ENCODE results near the gene C17orf113.
"Not testable (repeated sequence)": the region's sequence is repeated elsewhere in the genome, so short reads cannot be mapped to it uniquely, and the experiment has no call there.

The C17orf113 gene

DNA sequence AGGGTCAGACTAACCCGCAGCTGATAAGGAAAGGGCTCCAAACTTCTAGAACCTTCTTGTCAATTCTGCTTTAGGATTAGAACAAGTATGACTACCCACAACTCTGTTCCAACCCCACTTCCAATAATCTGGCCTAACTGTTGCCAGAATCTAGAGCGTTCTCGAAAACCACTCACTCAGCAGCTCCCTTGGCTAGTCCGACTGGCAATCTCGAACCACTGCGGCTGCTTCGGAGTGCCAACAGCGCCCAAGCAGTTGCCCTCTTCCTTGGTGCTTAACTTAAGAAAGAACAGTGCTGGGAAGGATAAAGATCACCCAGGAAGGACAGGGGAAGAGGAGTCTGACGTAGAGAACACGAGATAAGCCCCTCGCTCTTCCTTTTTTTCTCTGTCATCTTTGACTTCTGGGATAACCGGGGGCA, 34.0 kb downstream of the C17orf113 start:
- no peak for DNase-seq

DNA sequence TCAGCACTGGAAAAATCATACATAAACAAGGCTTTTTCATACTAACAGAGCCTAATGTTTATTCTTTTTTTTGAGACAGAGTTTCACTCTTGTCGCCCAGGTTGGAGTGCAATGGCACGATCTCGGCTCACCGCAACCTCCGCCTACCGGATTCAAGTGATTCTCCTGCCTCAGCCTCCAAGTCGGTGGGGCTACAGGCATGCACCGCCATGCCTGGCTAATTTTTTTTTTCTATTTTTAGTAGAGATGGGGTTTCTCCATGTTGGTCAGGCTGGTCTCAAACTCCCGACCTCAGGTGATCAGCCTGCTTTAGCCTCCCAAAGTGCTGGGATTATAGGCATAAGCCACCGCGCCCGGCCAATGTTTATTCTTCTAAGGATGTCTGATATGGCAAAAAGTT, 36.7 kb downstream of the C17orf113 start:
- DNase-seq: not testable (repeated sequence)

GRCh38 chr17:42012363-42012762, 38.0 kb downstream of the C17orf113 start:
- not testable (repeated sequence) for DNase-seq

- DNase-seq: no peak
Observed at GRCh38 chr17:42010898-42011516, 39.4 kb downstream of the C17orf113 start.

GRCh38 chr17:42010266-42010680, 40.1 kb downstream of the C17orf113 start:
- DNase-seq: not testable (repeated sequence)

GRCh38 chr17:42009170-42009569, 41.2 kb downstream of the C17orf113 start:
- DNase-seq: no peak

DNA sequence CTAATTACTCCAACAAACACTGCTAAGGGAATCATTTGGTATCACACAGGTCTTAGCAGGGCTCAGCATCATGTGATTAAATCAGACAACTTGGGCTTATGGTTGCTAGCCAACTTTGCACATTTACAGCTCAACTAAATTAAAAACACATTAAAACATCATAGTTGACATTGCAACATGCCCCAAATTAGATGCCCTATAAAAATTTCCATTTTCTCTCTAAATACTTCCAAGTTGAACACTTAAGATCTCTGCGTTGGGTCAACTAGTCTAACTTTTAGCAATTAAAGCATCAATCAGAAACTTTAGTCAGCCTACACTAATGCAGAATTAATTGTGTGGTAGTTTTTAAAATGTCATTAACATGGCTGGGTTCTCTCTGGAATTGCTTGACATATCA, 45.2 kb downstream of the C17orf113 start:
- no peak for DNase-seq

DNA sequence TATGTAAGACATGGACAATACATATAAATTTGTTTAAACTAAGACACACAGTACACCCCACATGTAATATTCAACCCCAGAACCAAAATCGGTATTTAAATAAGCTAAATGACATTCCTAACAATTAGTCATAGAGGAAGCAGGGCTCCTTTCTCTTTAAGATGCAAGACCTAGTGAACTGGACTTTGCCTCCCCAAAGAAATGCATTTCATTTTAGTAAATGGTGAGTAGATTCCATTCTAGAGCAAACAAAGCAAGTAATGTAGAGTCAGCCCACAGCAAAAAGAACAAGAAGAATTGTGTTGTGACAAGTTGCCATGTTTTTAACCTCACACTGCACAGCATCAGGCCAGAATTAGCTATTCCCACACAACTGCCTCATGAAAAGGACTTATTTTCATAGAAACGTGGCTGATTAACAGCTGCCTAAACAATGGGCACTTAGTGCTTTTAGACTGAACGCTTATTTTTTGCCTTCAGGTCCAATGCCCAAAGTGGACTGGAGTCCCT, 47.6 kb downstream of the C17orf113 start:
- DNase-seq: no peak

DNA sequence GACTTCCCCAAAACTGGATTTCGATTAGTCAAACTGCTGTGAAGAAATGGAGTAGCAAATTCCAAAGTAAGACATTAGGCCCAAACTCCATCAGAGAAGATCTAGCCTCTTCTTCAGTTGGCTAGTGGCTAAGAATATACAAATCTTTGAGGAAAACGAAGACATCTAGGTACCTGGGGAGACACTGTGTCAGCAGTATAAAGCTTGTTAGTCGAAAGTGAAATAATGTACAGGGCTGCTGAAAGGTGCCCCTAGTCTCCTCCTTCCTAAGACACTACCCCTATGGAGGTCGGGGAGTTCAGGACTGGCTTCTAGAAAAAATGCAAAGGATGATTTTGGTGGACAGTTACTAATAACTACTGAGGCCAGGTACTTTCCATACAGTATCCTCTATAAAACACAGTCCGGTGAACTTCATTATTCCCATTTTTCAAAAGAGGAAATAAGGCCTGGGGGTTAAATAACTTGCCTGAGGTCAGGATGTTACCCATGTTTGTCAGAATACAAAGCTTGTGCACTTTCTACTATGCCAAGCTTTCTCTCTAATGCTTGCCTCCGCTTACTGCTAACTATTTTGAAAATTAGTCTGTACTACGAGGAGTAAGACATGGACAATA, 48.1 kb downstream of the C17orf113 start:
- no peak for DNase-seq

- DNase-seq: no peak
Observed at GRCh38 chr17:42001729-42002128, 48.7 kb downstream of the C17orf113 start.

DNA sequence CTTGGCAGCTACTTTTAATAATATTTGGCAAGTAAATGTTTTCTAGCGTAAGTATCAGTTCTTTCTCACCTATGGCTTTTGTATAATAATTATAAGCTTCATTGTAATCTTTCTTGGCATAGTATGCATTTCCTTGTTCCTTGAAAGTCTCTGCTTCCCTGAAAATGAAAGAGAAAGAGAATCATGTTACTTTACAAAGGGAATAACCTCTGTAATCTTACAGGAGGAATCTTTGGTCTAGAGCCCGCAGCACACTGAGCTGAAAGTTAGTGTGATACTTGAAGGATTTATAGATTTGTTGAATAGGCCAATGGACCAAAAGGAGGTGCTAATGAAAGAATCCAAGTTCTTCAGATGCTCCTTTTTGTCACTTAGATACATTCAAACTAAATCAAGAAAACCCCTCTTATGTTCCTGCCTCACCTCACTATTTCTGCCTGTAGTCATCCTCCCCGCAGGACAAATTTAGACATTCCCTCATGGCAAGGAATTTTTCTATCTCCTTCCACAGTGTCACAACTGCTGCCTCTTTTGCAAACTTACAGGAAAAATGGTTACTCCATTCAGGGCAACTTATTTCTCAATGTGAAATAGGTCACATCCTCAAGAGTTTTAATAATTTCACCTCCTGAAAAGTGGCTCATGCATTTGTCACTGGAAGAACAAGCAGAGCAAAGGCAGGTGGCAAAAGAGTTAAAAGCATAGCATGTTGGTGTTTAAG, 49.8 kb downstream of the C17orf113 start:
- DNase-seq: no peak

DNA sequence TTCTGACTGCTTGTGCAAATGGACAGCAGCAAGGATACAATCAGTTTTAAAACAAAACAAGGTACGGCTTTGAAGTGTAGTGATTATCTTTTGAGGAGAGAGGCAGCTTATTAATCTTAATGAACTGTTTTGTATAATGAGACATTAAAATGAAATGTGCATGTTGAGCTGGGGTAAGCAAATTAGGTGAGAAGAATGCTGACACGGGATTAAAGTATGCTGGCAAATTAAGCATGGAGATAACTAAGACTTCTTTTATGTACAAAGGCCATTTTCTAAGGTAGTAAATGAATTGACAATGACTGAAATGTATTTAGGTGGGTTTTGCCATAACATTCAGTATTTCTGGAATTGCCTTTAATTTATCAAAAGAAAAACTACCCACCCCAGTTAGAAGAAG, 51.9 kb downstream of the C17orf113 start:
- DNase-seq: no peak

DNA sequence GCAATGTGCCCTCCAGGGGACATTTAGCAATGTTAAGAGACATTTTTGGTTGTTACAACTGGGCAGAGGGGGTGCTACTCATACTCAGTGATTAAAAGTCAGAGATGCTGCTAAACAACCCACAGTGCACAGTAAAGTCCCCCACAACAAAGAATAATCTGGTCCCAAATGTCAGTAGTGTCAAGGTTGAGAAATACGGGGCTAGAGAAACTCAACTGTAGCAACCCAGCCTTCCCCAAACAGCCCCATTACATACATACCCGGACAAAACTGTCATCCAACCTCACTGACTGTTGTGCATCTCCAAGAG, 53.6 kb downstream of the C17orf113 start:
- DNase-seq: no peak

DNA sequence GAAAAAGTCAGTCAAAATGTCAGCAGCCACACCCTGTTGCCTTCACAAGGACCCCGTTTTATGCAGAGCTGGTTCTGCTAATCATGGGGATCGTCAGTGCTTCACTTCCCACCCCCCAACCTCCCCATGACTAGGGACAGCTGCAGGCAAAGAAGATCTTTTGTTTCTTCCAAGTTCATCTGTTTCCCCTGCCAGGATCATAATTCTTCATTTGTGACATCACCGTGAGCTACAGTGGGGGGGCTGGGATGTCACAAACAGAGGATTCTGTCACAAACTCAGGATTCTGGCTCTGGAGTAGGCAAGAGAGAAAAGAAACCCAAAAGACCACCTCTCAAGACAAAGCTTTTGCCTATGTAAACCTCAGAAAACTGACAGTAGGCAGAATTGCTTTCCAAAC, 57.8 kb downstream of the C17orf113 start:
- DNase-seq: peak; percentile 55

- DNase-seq: no peak
Observed at GRCh38 chr17:41989702-41990419, 60.5 kb downstream of the C17orf113 start.

- no peak for DNase-seq
Observed at GRCh38 chr17:41988418-41988817, 62.0 kb downstream of the C17orf113 start.
